ENCODE data around the gene UGT1A6.

DNA sequence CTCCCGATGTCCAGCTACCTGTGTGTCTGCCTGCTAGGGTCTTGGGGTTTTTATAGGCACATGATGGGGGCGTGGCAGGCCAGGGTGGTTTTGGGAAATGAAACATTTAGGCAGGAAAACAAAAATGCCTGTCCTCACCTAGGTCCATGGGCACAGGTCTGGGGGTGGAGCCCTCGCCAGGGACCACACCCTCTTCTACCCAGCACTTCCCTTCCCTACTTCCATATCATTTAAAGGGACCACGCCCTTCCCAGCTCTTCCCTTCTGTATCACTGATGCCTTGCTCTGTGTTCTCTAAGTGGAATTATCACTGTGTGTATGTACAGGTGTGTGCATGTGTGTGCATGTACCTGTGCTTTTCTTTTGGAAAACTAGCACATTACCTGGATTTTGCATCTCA lies 73.7 kb downstream of the UGT1A6 start:
- TF ChIP-seq, protein P1, sequence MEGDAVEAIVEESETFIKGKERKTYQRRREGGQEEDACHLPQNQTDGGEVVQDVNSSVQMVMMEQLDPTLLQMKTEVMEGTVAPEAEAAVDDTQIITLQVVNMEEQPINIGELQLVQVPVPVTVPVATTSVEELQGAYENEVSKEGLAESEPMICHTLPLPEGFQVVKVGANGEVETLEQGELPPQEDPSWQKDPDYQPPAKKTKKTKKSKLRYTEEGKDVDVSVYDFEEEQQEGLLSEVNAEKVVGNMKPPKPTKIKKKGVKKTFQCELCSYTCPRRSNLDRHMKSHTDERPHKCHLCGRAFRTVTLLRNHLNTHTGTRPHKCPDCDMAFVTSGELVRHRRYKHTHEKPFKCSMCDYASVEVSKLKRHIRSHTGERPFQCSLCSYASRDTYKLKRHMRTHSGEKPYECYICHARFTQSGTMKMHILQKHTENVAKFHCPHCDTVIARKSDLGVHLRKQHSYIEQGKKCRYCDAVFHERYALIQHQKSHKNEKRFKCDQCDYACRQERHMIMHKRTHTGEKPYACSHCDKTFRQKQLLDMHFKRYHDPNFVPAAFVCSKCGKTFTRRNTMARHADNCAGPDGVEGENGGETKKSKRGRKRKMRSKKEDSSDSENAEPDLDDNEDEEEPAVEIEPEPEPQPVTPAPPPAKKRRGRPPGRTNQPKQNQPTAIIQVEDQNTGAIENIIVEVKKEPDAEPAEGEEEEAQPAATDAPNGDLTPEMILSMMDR (IDR thresholded peaks at IDR 0.05 in 4 of 5, conservative IDR thresholded peaks at IDR 0.05 in 1 of 5): no peak
- TF ChIP-seq POLR2A (IDR thresholded peaks at IDR 0.05): no peak
